GM12878 (cell line): Measurements from ENCODE around the gene TP73. TPM values are rescaled to one million over a fixed set of nuclear protein-coding genes. Genes with fewer than 3 reads are reported as not detected.

Experiments
- ATAC-seq: fragments of 200-7000 bp; cut with Tn5 transposase; 3 replicates; pipeline ENCODE4 v1.9.1; 2020; ENCODE audit warnings: mild to moderate bottlenecking, moderate library complexity
- BruUV-seq: library from RNA; stranded (reverse); fragments of 400-500 nt; replicated peaks from 2 replicates; lab custom pipeline; 2021; lab: Mats Ljungman, UMichigan
- CTCF ChIA-PET: fragments of 300-600 bp; sonication (Branson Sonifier 250); formaldehyde crosslinking; extraction: SDS; loops from one replicate; lab custom pipeline; 2021; ENCODE audit warnings: inconsistent platforms; lab: Yijun Ruan, JAX
- POLR2A ChIA-PET: fragments of 350-600 bp; formaldehyde crosslinking; extraction: SDS; loops from one replicate; lab custom pipeline; 2021; ENCODE audit warnings: inconsistent platforms; lab: Charles Lee
- RAD21 ChIA-PET: fragments of 300-600 bp; sonication (Branson Sonifier 250); formaldehyde crosslinking; loops from one replicate; lab custom pipeline; 2023; ENCODE audit warnings: antibody characterized with exemption; ENCODE audit not compliant: unreplicated experiment; lab: Charles Lee
- SMC1A ChIA-PET: fragments of 300-600 bp; sonication (Branson Sonifier 250); formaldehyde crosslinking; loops from one replicate; lab custom pipeline; 2023; ENCODE audit not compliant: unreplicated experiment, uncharacterized antibody; lab: Charles Lee
- DNase-seq: peaks from one replicate; pipeline ENCODE4 v3.0.0-alpha.2; 2011; ENCODE audit warnings: low read depth, low spot score
- FAIRE-seq: peaks from 3 replicates; lab custom pipeline; 2011; peaks lifted over from hg19 to GRCh38; lab: Jason Lieb, UNC
- H2AFZ ChIP-seq: 2 replicates; pipeline ENCODE4 v1.6.0; 2011; ENCODE audit warnings: low read depth, low read length, control low read depth; ENCODE audit not compliant: control insufficient read depth
- H3K27ac ChIP-seq: 2 replicates; pipeline ENCODE4 v1.5.1; 2011; ENCODE audit warnings: control low read depth; ENCODE audit not compliant: control insufficient read depth, insufficient read depth
- H3K27me3 ChIP-seq, 2 experiments: replicated peaks in 1 of 2; 2 replicates each; pipeline versions ENCODE4 v1.6.0 to v1.6.1; 2011; ENCODE audit warnings: low read length in 1 of 2; ENCODE audit not compliant: control insufficient read depth in 2 of 2, insufficient read depth in 2 of 2
- H3K36me3 ChIP-seq, 2 experiments: 2 replicates each; pipeline ENCODE4 v1.5.1; 2011; ENCODE audit warnings: low read length in 1 of 2; ENCODE audit not compliant: control insufficient read depth in 2 of 2, insufficient read depth in 2 of 2
- H3K4me1 ChIP-seq: 2 replicates; pipeline ENCODE4 v1.6.1; 2011; ENCODE audit warnings: mild to moderate bottlenecking, low read length, moderate library complexity, mixed read lengths; ENCODE audit not compliant: control insufficient read depth, insufficient read depth
- H3K4me2 ChIP-seq: 2 replicates; pipeline ENCODE4 v1.6.0; 2011; ENCODE audit warnings: control low read depth; ENCODE audit not compliant: control insufficient read depth, insufficient read depth
- H3K4me3 ChIP-seq: fragments of 200-600 bp; sonication (generic); 2 replicates; pipeline ENCODE4 v1.5.1; 2016
- H3K79me2 ChIP-seq: 2 replicates; pipeline ENCODE4 v1.6.0; 2011; ENCODE audit warnings: low read length; ENCODE audit not compliant: control insufficient read depth, insufficient read depth
- H3K9ac ChIP-seq: 2 replicates; pipeline ENCODE4 v1.8.0; 2011; ENCODE audit warnings: low read length, control low read depth, mixed read lengths; ENCODE audit not compliant: control insufficient read depth, insufficient read depth
- H3K9me3 ChIP-seq: replicated peaks from 3 replicates; pipeline ENCODE4 v1.5.1; 2011; ENCODE audit warnings: mild to moderate bottlenecking, low read length; ENCODE audit not compliant: control insufficient read depth, insufficient read depth
- H4K20me1 ChIP-seq: 2 replicates; pipeline ENCODE4 v1.6.0; 2011; ENCODE audit not compliant: control insufficient read depth, insufficient read depth
- ATF3 ChIP-seq: IDR thresholded peaks from 2 replicates; pipeline ENCODE4 v1.6.1; 2011; ENCODE audit warnings: low read depth, mild to moderate bottlenecking, low read length, moderate library complexity, borderline replicate concordance; ENCODE audit errors: extremely low read depth
- CREM ChIP-seq: IDR thresholded peaks from 2 replicates; pipeline ENCODE4 v1.6.1; 2014; ENCODE audit warnings: antibody characterized with exemption, low read depth
- E2F4 ChIP-seq: IDR thresholded peaks from 2 replicates; pipeline ENCODE4 v1.6.1; 2012; ENCODE audit warnings: low read depth, low read length, improper control_type of control experiment
- EZH2 ChIP-seq: IDR thresholded peaks from 2 replicates; pipeline ENCODE4 v1.6.1; 2012; ENCODE audit warnings: low read depth, mild to moderate bottlenecking, control low read depth, inconsistent platforms, low read length, borderline replicate concordance; ENCODE audit not compliant: control insufficient read depth
- IKZF1 ChIP-seq: fragments of 450-650 bp; conservative IDR thresholded peaks from 2 replicates; pipeline ENCODE4 v1.6.1; 2017; ENCODE audit warnings: antibody characterized with exemption, mild to moderate bottlenecking
- MYB ChIP-seq: fragments of 150-350 bp; IDR thresholded peaks from 2 replicates; pipeline ENCODE4 v1.6.1; 2014; ENCODE audit warnings: mild to moderate bottlenecking, low read depth, low read length, borderline replicate concordance
- NR2F1 ChIP-seq: fragments of 450-650 bp; conservative IDR thresholded peaks from 2 replicates; pipeline ENCODE4 v1.6.1; 2017; ENCODE audit warnings: mild to moderate bottlenecking
- RCOR1 ChIP-seq: conservative IDR thresholded peaks from 2 replicates; pipeline ENCODE4 v1.6.1; 2012; ENCODE audit warnings: low read depth, low read length, improper control_type of control experiment
- SUPT20H ChIP-seq: IDR thresholded peaks from 2 replicates; pipeline ENCODE4 v1.6.1; 2011; ENCODE audit warnings: low read depth, mild to moderate bottlenecking, low read length, moderate library complexity, borderline replicate concordance; ENCODE audit not compliant: control insufficient read depth
- SUZ12 ChIP-seq: fragments of 200-600 bp; sonication (generic); IDR thresholded peaks from one replicate; pipeline ENCODE4 v1.6.1; 2018; ENCODE audit warnings: antibody characterized with exemption, mild to moderate bottlenecking; ENCODE audit not compliant: unreplicated experiment
- TCF12 ChIP-seq: IDR thresholded peaks from 2 replicates; pipeline ENCODE4 v1.6.1; 2011; ENCODE audit warnings: low read depth, mild to moderate bottlenecking, low read length
- TCF3 ChIP-seq: IDR thresholded peaks from 2 replicates; pipeline ENCODE4 v1.6.1; 2012; ENCODE audit warnings: low read depth, mild to moderate bottlenecking, low read length, borderline replicate concordance; ENCODE audit not compliant: insufficient read depth
- ZBTB4 ChIP-seq: fragments of 450-650 bp; formaldehyde crosslinking; IDR thresholded peaks from 2 replicates; pipeline ENCODE4 v1.4.0; 2022; ENCODE audit warnings: mild to moderate bottlenecking, moderate library complexity
- ZNF274 ChIP-seq: IDR thresholded peaks from one replicate; pipeline ENCODE4 v1.8.0; 2011; ENCODE audit not compliant: insufficient read length, insufficient read depth
- ZNF687 ChIP-seq: fragments of 450-650 bp; IDR thresholded peaks from 2 replicates; pipeline ENCODE4 v1.6.1; 2017; ENCODE audit warnings: mild to moderate bottlenecking, moderate library complexity
- ZSCAN29 ChIP-seq: fragments of 450-650 bp; IDR thresholded peaks from 2 replicates; pipeline ENCODE4 v1.6.1; 2017; ENCODE audit warnings: mild to moderate bottlenecking, moderate library complexity
- WGBS: methylation state at CpG from one replicate; pipeline ENCODE4 v1.1.6; 2016; ENCODE audit warnings: low lambda C conversion rate; ENCODE audit not compliant: insufficient replicate concordance, insufficient coverage; ENCODE audit errors: missing lambda C conversion rate; 5-methylcytosine and 5-hydroxymethylcytosine counted together
- in situ Hi-C: fragments of 300-500 bp; cut with MboI; formaldehyde crosslinking; loops from 9 replicates; pipeline ENCODE4 v1.14.3; 2018; ENCODE audit warnings: mixed read lengths
- intact Hi-C: fragments of 100-400 bp; cut with micrococcal nuclease; formaldehyde crosslinking; loops from one replicate; pipeline ENCODE4 v1.14.2; 2022; ENCODE audit not compliant: unreplicated experiment
- polyA plus RNA-seq, 11 experiments: library from polyadenylated mRNA; depleted of rRNA in 4 of 11; unstranded in 6 of 11; stranded (reverse) in 5 of 11; fragments of >200 nt; fragmentation: Nextera tagmentation in 4 of 11; fragmentation: Illumina TruSeq in 1 of 11; extraction: Ambion mirVana in 4 of 11; extraction: Trizol in 1 of 11; gene quantifications; 1 replicate in 1 of 11; 2 replicates in 10 of 11; pipeline versions ENCODE4 v1.2.1 to v1.2.3, GENCODE V29; 2011 to 2016; ENCODE audit warnings: inconsistent platforms in 2 of 11, missing spikeins in 2 of 11, low read depth in 1 of 11
- total RNA-seq, 4 experiments: library from RNA; depleted of rRNA in 3 of 4; stranded (reverse); fragments of >200 nt in 3 of 4; fragmentation: Illumina TruSeq in 1 of 4; extraction: Trizol in 1 of 4; gene quantifications; 2 replicates each; pipeline versions ENCODE4 v1.2.1 to v1.2.3, GENCODE V29; 2013 to 2021

Gene TP73
- total and polyA plus RNA-seq, 10 of the 15 experiments (the other 5 are each of a cell fraction or from before 2014, with no cell fraction given) = 0.08 to 54.2 (median 14.9) TPM

GRCh38 chr1:3736131-3736561, 83.8 kb downstream of the TP73 start (continued):
- no peak for TF ChIP-seq MYB
- TF ChIP-seq EZH2 = no peak
- no peak for TF ChIP-seq TCF3
- TF ChIP-seq RCOR1 = no peak
- TF ChIP-seq NR2F1 = no peak
- TF ChIP-seq ZSCAN29 = no peak
- TF ChIP-seq ATF3 = no peak
- no peak for TF ChIP-seq TCF12

GRCh38 chr1:3736708-3737107, 84.4 kb downstream of the TP73 start:
- no peak overlapping the region for H3K9ac ChIP-seq
- H3K9me3 ChIP-seq = no peaks in the 10 kb centered on the region
- no peaks in the 10 kb centered on the region for H3K4me1 ChIP-seq
- in situ Hi-C loops = no loop called here
- SMC1A ChIA-PET = no interaction called here
- CTCF ChIA-PET = no interaction called here
- RAD21 ChIA-PET = no interaction called here
- H2AFZ ChIP-seq = no peak overlapping the region
- ATAC-seq (no peak), FAIRE-seq (no peak), DNase-seq (no peak)
- H3K79me2 ChIP-seq = no peaks in the 10 kb centered on the region
- no peaks in the 10 kb centered on the region for H4K20me1 ChIP-seq
- no peak overlapping the region for H3K27ac ChIP-seq
- H3K4me2 ChIP-seq = no peak overlapping the region
- POLR2A ChIA-PET = no interaction called here
- no peaks in the 10 kb centered on the region for H3K27me3 ChIP-seq
- peaks cover 0 to 17% of the 10 kb centered on the region in 2 experiments; a peak in 3 of 4 replicates for H3K36me3 ChIP-seq
- no peak overlapping the region for H3K4me3 ChIP-seq
- no TSS peak for BruUV-seq
- intact Hi-C loops = no loop called here
- whole genome bisulfite sequencing = 90% methylated on average over 13 of the region's 14 CpGs
- TF ChIP-seq CREM = no peak
- TF ChIP-seq ZNF274 = no peak
- no peak for TF ChIP-seq IKZF1
- no peak for TF ChIP-seq SUZ12
- TF ChIP-seq ZNF687 = no peak
- no peak for TF ChIP-seq SUPT20H
- no peak for TF ChIP-seq E2F4
- TF ChIP-seq ZBTB4 = no peak
